Measurements from ENCODE around the gene TARS2.

TARS2 gene

DNA sequence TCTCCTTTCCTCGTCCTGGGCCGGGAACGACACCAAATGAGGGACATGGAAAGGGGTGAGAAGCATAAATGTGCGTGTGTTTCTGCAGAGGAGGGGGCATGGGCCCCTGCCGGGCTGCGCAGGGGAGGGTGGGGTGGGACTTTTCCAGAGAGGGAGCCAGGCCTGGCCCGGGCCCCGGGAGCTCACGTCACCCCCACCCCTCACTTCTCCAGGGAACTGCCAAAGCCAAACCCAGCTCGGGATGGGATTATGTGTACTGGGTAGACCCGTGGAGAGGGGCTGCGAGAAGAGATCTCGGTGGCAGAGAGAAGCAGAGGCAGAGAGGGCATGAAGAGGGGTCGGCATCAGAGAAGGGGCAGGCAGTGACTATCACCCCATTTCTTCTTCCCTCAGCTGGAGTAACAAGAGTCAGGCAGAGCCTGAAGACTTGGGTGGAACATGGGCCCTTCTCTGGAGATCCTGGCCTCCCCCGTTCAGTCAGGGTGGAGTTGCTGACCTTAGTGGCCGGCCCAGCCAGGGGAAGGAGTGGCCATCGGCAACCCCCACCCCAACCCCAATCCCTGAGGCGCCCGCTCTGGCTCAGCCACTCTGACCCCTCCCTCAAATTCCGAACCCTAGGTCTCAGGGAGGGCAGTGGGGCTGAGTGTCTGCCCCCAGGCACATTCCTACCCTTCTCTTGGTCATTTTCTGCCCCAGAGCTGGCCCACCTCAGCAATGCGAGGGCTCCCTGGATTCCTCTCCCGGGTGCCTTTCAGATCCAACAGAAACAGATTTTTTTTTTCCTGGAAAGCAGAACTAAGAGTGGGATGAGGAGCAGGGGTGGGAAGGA is 63.2 kb downstream of the TARS2 start:
- Histone ChIP-seq H3K27ac (replicated peaks; ENCODE audit: low read length) (no peak overlapping the region), H2BK12ac (ENCODE audit: low read length) (no peak overlapping the region), H2BK5ac (ENCODE audit: low read length) (no peak overlapping the region), H3K9ac (ENCODE audit: low read depth, low read length, poor library complexity) (peak overlapping the region; percentile 10), H2AK5ac (ENCODE audit: low read depth, low read length) (no peak overlapping the region), H3K14ac (ENCODE audit: low read length) (no peak overlapping the region), H3K4me1 (ENCODE audit: control insufficient read depth in 2 of 2, insufficient read depth in 1 of 2, low read depth in 1 of 2, low read length in 2 of 2) (peaks cover 9 to 12% of the 10 kb centered on the region in 2 donors), H3K18ac (ENCODE audit: low read length) (no peak overlapping the region), H4K91ac (ENCODE audit: low read depth, low read length, poor library complexity) (no peak overlapping the region), H3K27me3 (ENCODE audit: control insufficient read depth in 3 of 3, insufficient read depth in 3 of 3, low read depth in 1 of 3, low read length in 3 of 3) (peaks cover 0 to 18% (median 0%) of the 10 kb centered on the region in 3 experiments), H3K23ac (ENCODE audit: low read depth, low read length, poor library complexity) (no peak overlapping the region), H2AFZ (ENCODE audit: low read length) (no peak overlapping the region), H3K4me2 (ENCODE audit: insufficient read depth, low read length, poor library complexity, severe bottlenecking) (no peak overlapping the region), H3K4ac (ENCODE audit: low read length) (no peak overlapping the region), H3K36me3 (replicated peaks in 1 of 2; ENCODE audit: control insufficient read depth in 2 of 2, insufficient read depth in 2 of 2, low read length in 2 of 2) (no peaks in the 10 kb centered on the region), H3K9me3 (replicated peaks in 1 of 2; ENCODE audit: control insufficient read depth in 2 of 2, insufficient read depth in 1 of 2, low read depth in 1 of 2, low read length in 2 of 2) (no peaks in the 10 kb centered on the region), H4K8ac (ENCODE audit: low read depth, low read length) (no peak overlapping the region), H2BK120ac (ENCODE audit: low read depth, low read length) (no peak overlapping the region), H3K4me3 (ENCODE audit: low read length in 2 of 2) (no peak overlapping the region), H3K79me1 (ENCODE audit: low read depth, low read length) (peaks cover 1% of the 10 kb centered on the region), H2BK15ac (ENCODE audit: low read length) (no peak overlapping the region)
- WGBS, 2 donors (ENCODE audit: extremely low coverage in 2 of 2, insufficient read length in 2 of 2, insufficient replicate concordance in 1 of 2) = no CpG with 5 or more reads among the region's 22 CpGs
- DNase-seq (ENCODE audit: low spot score) = no peak

DNA sequence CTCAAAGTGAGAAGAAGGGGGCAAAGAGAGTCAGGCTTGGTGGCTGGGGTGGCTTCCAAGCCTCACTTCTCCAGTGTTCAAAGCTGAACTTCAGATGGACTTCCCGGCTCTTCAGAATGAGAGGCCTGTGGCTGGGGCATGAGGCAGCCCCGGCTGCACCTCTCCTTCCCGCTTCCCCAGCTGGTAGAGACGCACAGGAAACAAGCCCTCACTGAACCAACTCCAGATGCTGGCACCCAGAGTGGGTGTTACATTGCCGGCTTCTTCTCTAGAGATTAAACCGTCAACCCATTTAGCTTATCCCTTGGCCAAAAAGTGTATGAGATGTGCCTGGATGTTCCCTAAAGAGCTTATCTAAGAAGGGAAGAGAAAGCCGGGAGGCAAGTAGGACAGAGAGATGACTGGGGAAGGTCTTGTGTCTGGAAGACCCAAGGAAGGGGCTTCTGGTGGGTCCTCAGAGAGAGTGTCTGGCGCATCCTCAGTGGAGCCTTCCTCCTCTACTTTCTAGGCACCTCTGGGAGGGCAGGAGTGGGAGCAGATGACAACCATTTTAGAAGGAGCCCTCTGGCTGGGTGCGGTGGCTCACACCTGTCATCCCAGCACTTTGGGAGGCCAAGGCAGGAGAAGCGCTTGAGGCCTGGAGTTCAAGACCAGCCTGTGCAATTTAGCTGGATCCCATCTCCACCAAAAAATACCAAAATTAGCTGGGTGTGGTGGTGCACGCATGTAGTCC is 64.0 kb downstream of the TARS2 start:
- no peak overlapping the region for H3K4ac ChIP-seq (ENCODE audit: low read length)
- no peak overlapping the region for H3K27ac ChIP-seq (replicated peaks; ENCODE audit: low read length)
- H3K23ac ChIP-seq (ENCODE audit: low read depth, low read length, poor library complexity) = no peak overlapping the region
- no peak overlapping the region for H2BK5ac ChIP-seq (ENCODE audit: low read length)
- peaks cover 0 to 4% of the 10 kb centered on the region in 2 donors for H3K36me3 ChIP-seq (replicated peaks in 1 of 2; ENCODE audit: control insufficient read depth in 2 of 2, insufficient read depth in 2 of 2, low read length in 2 of 2)
- H3K18ac ChIP-seq (ENCODE audit: low read length) = no peak overlapping the region
- DNase-seq (ENCODE audit: low spot score) = no peak
- no peak overlapping the region for H2BK120ac ChIP-seq (ENCODE audit: low read depth, low read length)
- H3K27me3 ChIP-seq (ENCODE audit: control insufficient read depth in 3 of 3, insufficient read depth in 3 of 3, low read depth in 1 of 3, low read length in 3 of 3) = peaks cover 0 to 18% (median 0%) of the 10 kb centered on the region in 3 experiments
- H3K4me1 ChIP-seq (ENCODE audit: control insufficient read depth in 2 of 2, insufficient read depth in 1 of 2, low read depth in 1 of 2, low read length in 2 of 2) = peaks cover 12 to 13% of the 10 kb centered on the region in 2 donors
- peaks cover 0 to 2% of the 10 kb centered on the region in 2 donors for H3K9me3 ChIP-seq (replicated peaks in 1 of 2; ENCODE audit: control insufficient read depth in 2 of 2, insufficient read depth in 1 of 2, low read depth in 1 of 2, low read length in 2 of 2)
- no peak overlapping the region for H3K9ac ChIP-seq (ENCODE audit: low read depth, low read length, poor library complexity)
- no peak overlapping the region for H3K14ac ChIP-seq (ENCODE audit: low read length)
- no peak overlapping the region for H2BK15ac ChIP-seq (ENCODE audit: low read length)
- no peak overlapping the region for H2BK12ac ChIP-seq (ENCODE audit: low read length)
- no peak overlapping the region for H4K8ac ChIP-seq (ENCODE audit: low read depth, low read length)
- WGBS, 2 donors (ENCODE audit: extremely low coverage in 2 of 2, insufficient read length in 2 of 2, insufficient replicate concordance in 1 of 2) = no CpG with 5 or more reads among the region's 11 CpGs
- no peak overlapping the region for H3K4me2 ChIP-seq (ENCODE audit: insufficient read depth, low read length, poor library complexity, severe bottlenecking)
- H2AK5ac ChIP-seq (ENCODE audit: low read depth, low read length) = no peak overlapping the region
- no peak overlapping the region for H2AFZ ChIP-seq (ENCODE audit: low read length)
- no peak overlapping the region for H4K91ac ChIP-seq (ENCODE audit: low read depth, low read length, poor library complexity)
- no peak overlapping the region for H3K4me3 ChIP-seq (ENCODE audit: low read length in 2 of 2)
- peaks cover 5% of the 10 kb centered on the region for H3K79me1 ChIP-seq (ENCODE audit: low read depth, low read length)

DNA sequence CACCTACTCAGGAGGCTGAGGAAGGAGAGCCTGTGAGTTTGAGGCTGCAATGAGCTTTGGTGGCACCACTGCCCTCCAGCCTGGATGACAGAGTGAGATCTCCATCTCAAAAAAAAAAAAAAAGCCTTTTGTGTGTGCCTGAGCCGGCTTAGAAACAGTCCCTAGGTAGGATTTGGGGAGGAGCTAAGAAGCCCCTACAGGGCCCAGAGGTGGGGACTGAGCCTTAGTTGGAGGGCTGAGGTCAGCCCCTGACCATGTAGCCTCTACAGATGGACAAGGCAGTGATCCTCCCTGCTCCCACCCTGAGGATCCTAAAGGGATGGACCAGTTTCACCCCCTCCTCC is 64.5 kb downstream of the TARS2 start:
- Histone ChIP-seq H2BK15ac (ENCODE audit: low read length) (no peak overlapping the region), H3K36me3 (replicated peaks in 1 of 2; ENCODE audit: control insufficient read depth in 2 of 2, insufficient read depth in 2 of 2, low read length in 2 of 2) (peaks cover 0 to 4% of the 10 kb centered on the region in 2 donors), H3K4ac (ENCODE audit: low read length) (peak overlapping the region; percentile 4), H3K14ac (ENCODE audit: low read length) (peak overlapping the region; percentile 11), H3K23ac (ENCODE audit: low read depth, low read length, poor library complexity) (peak overlapping the region; percentile 38), H2BK5ac (ENCODE audit: low read length) (peak overlapping the region; percentile 10), H2BK12ac (ENCODE audit: low read length) (no peak overlapping the region), H3K18ac (ENCODE audit: low read length) (peak overlapping the region; percentile 15), H3K4me1 (ENCODE audit: control insufficient read depth in 2 of 2, insufficient read depth in 1 of 2, low read depth in 1 of 2, low read length in 2 of 2) (peaks cover 12 to 16% of the 10 kb centered on the region in 2 donors), H4K8ac (ENCODE audit: low read depth, low read length) (no peak overlapping the region), H2BK120ac (ENCODE audit: low read depth, low read length) (no peak overlapping the region), H2AK5ac (ENCODE audit: low read depth, low read length) (no peak overlapping the region), H3K9me3 (replicated peaks in 1 of 2; ENCODE audit: control insufficient read depth in 2 of 2, insufficient read depth in 1 of 2, low read depth in 1 of 2, low read length in 2 of 2) (peaks cover 0 to 2% of the 10 kb centered on the region in 2 donors), H3K79me1 (ENCODE audit: low read depth, low read length) (peaks cover 5% of the 10 kb centered on the region), H3K4me3 (ENCODE audit: low read length in 2 of 2) (no peak overlapping the region), H3K4me2 (ENCODE audit: insufficient read depth, low read length, poor library complexity, severe bottlenecking) (no peak overlapping the region), H4K91ac (ENCODE audit: low read depth, low read length, poor library complexity) (no peak overlapping the region), H3K27ac (replicated peaks; ENCODE audit: low read length) (no peak overlapping the region), H3K9ac (ENCODE audit: low read depth, low read length, poor library complexity) (no peak overlapping the region), H3K27me3 (ENCODE audit: control insufficient read depth in 3 of 3, insufficient read depth in 3 of 3, low read depth in 1 of 3, low read length in 3 of 3) (peaks cover 0 to 18% (median 0%) of the 10 kb centered on the region in 3 experiments), H2AFZ (ENCODE audit: low read length) (no peak overlapping the region)
- DNase-seq (ENCODE audit: low spot score) = no peak
- WGBS, 2 donors (ENCODE audit: extremely low coverage in 2 of 2, insufficient read length in 2 of 2, insufficient replicate concordance in 1 of 2) = no CpG with 5 or more reads among the region's 1 CpG
